IgD-negative memory B cell (primary cell): ENCODE data around the gene MAN1C1. TPM values are rescaled to one million over a fixed set of nuclear protein-coding genes. Genes with fewer than 3 reads are reported as not detected.
A peak's percentile ranks its signal among the peaks of the same experiment; 100 is the strongest.

Source experiments
- H3K27ac Mint-ChIP-seq, 3 donors: one replicate each; pipeline ENCODE4 v1.8.0; 2020 to 2022; ENCODE audit warnings: mild to moderate bottlenecking in 3 of 3, mixed read lengths in 3 of 3, moderate library complexity in 1 of 3
- H3K27me3 Mint-ChIP-seq: one replicate; pipeline ENCODE4 v1.8.0; 2021; ENCODE audit warnings: mixed read lengths
- H3K36me3 Mint-ChIP-seq: one replicate; pipeline ENCODE4 v1.8.0; 2020; ENCODE audit warnings: mild to moderate bottlenecking, mixed read lengths
- H3K4me1 Mint-ChIP-seq, 3 donors: one replicate each; pipeline ENCODE4 v1.8.0; 2020 to 2022; ENCODE audit warnings: mixed read lengths in 3 of 3, mild to moderate bottlenecking in 1 of 3
- H3K4me3 Mint-ChIP-seq, 4 donors: one replicate each; pipeline ENCODE4 v1.8.0; 2020 to 2022; ENCODE audit warnings: mild to moderate bottlenecking in 4 of 4, mixed read lengths in 4 of 4, moderate library complexity in 3 of 4
- H3K9me3 Mint-ChIP-seq, 3 donors: one replicate each; pipeline ENCODE4 v1.8.0; 2020 to 2021; ENCODE audit warnings: mixed read lengths in 3 of 3, mild to moderate bottlenecking in 1 of 3
- polyA plus RNA-seq: library from polyadenylated mRNA; unstranded; fragments of 300-500 nt; fragmentation: Illumina TruSeq; gene quantifications from one replicate; pipeline ENCODE4 v1.2.3, GENCODE V29; 2021

MAN1C1 gene
- polyA plus RNA-seq, 1 donor from 2014 or later = 0.49 TPM

- Mint-ChIP-seq H3K4me3 (no peak overlapping the region), H3K27ac (peak overlapping the region in 1 of 3 donors; percentile 23), H3K9me3 (no peaks in the 10 kb centered on the region), H3K4me1 (peaks cover 0 to under 1% (median 0%) of the 10 kb centered on the region in 3 donors), H3K27me3 (no peaks in the 10 kb centered on the region), H3K36me3 (peaks cover 4% of the 10 kb centered on the region)
These were observed 215.1 kb downstream of the MAN1C1 start for GRCh38 chr1:25831569-25832196.

DNA sequence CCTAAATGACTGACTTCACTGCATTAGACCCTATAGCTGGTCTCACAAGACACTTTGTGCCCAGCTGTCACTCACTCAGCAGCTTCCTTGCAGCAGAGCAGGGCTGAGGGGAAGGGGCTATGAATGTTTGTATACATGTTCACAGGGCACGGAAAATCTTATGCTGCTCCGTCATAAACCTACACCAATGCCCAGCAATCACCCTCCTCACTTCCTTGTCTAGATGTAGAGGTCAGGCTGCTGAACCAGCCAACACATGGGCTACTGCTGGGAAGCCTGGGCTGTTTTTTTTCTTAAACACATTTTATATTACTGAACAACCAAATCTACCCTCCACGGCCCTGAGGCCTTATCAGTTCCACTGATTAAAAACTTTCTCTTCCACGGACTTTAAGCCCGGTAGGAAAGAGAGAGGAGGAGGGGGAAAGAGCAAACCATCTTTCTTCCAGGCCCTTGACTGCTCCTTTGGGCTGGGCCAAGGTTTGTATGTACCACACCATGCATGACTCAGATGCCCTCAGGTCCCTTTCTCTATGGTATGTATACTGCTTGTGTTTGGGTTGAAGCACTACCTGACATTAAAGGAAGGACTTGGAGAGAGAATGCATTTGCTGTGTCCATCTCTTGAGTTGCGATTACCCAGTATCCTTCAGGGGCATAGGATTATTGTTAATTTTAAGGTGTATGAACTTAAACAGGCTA is 215.9 kb downstream of the MAN1C1 start:
- peaks cover 0 to 3% (median under 1%) of the 10 kb centered on the region in 3 donors for H3K4me1 Mint-ChIP-seq
- H3K36me3 Mint-ChIP-seq = peaks cover 4% of the 10 kb centered on the region
- H3K27me3 Mint-ChIP-seq = no peaks in the 10 kb centered on the region
- H3K9me3 Mint-ChIP-seq = no peaks in the 10 kb centered on the region
- H3K27ac Mint-ChIP-seq = no peak overlapping the region
- no peak overlapping the region for H3K4me3 Mint-ChIP-seq

DNA sequence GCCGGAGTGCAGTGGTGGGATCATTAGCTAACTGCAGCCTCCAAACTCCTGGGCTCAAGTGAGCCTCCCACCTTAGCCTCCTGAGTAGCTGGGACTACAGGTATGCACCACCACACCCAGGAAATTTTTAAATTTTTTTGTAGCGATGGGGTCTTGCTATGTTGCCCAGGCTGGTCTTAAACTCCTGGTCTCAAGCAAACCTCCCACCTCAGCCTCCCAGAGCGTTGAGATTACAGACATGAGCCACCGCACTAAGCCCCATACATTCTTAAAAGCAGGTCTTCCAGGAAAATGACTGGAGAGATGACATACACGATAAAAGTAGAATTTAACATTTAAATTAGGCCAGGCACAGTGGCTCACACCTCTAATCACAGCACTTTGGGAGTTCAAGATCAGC is 216.6 kb downstream of the MAN1C1 start:
- Mint-ChIP-seq H3K9me3 (no peaks in the 10 kb centered on the region), H3K27ac (no peak overlapping the region), H3K4me1 (peaks cover 0 to 3% (median 1%) of the 10 kb centered on the region in 3 donors), H3K36me3 (no peaks in the 10 kb centered on the region), H3K27me3 (no peaks in the 10 kb centered on the region), H3K4me3 (no peak overlapping the region)

Other genes with a start within 250 kb of the MAN1C1 start
- gene RHCE, start 196.0 kb upstream of the MAN1C1 start, polyA plus RNA-seq = 0.30 TPM
- 8.3 TPM for gene MACO1, start 185.9 kb upstream of the MAN1C1 start, polyA plus RNA-seq
- gene LDLRAP1, start 73.2 kb upstream of the MAN1C1 start, polyA plus RNA-seq = 60.5 TPM
- gene SELENON, start 183.4 kb downstream of the MAN1C1 start, polyA plus RNA-seq = 1.2 TPM
- 39.6 TPM for gene MTFR1L, start 203.2 kb downstream of the MAN1C1 start, polyA plus RNA-seq
- gene AUNIP, start 242.7 kb downstream of the MAN1C1 start, polyA plus RNA-seq = not detected